PC-3 (cell line): ENCODE results near the gene NOL4.

ENCODE experiments used
- CTCF ChIP-seq: fragments of 300-600 bp; sonication (generic); conservative IDR thresholded peaks from 2 replicates; pipeline ENCODE4 v1.5.1; 2017; ENCODE audit warnings: antibody characterized with exemption, low read depth, mild to moderate bottlenecking, low read length
- EZH2 ChIP-seq: fragments of 300-600 bp; sonication (generic); IDR thresholded peaks from one replicate; pipeline ENCODE4 v1.6.1; 2017; ENCODE audit warnings: antibody characterized with exemption, mild to moderate bottlenecking, low read length; ENCODE audit not compliant: unreplicated experiment
- EZH2phosphoT487 ChIP-seq: fragments of 300-600 bp; sonication (generic); IDR thresholded peaks from 2 replicates; pipeline ENCODE4 v1.6.1; 2018; ENCODE audit warnings: mild to moderate bottlenecking, antibody characterized with exemption, low read length, borderline replicate concordance

- TF ChIP-seq CTCF (no peak), EZH2 (no peak), EZH2phosphoT487 (no peak)
These were observed 12.2 kb downstream of the NOL4 start for GRCh38 chr18:34212511-34212910.
